K562 (cell line): Measurements from ENCODE around the gene MRPS10. TPM values are rescaled to one million over a fixed set of nuclear protein-coding genes. Genes with fewer than 3 reads are reported as not detected.

Experiments used
- ATAC-seq: fragments of 200-7000 bp; cut with Tn5 transposase; 3 replicates; pipeline ENCODE4 v1.9.1; 2020; ENCODE audit warnings: moderate library complexity
- BruUV-seq: library from RNA; stranded (reverse); fragments of 400-500 nt; replicated peaks from 2 replicates; lab custom pipeline; 2021; lab: Mats Ljungman, UMichigan
- CTCF ChIA-PET: fragments of 300-600 bp; formaldehyde crosslinking; extraction: SDS; loops from one replicate; lab custom pipeline; 2021; ENCODE audit warnings: low intra/inter-chr PET ratio; lab: Yijun Ruan, JAX
- POLR2A ChIA-PET: fragments of 300-600, 350-650 bp; sonication (Branson Sonifier 250); formaldehyde crosslinking; extraction: SDS; loops from one replicate; lab custom pipeline; 2021; ENCODE audit warnings: antibody characterized with exemption, inconsistent platforms; lab: Yijun Ruan, JAX
- DNase-seq, 4 experiments: peaks; one replicate each; pipeline versions ENCODE4 v3.0.0 to v3.0.0-alpha.2; 2011 to 2018; ENCODE audit warnings: low spot score in 3 of 4, mixed read lengths in 3 of 4; ENCODE audit errors: extremely low read depth in 1 of 4
- FAIRE-seq: peaks from 2 replicates; lab custom pipeline; 2011; peaks lifted over from hg19 to GRCh38; lab: Jason Lieb, UNC
- H2AFZ ChIP-seq: 2 replicates; pipeline ENCODE4 v1.6.0; 2011; ENCODE audit warnings: low read depth, low read length, control low read depth, inconsistent platforms
- H3K27ac ChIP-seq: fragments of 200-600 bp; 3 replicates; pipeline ENCODE4 v1.8.0; 2011; ENCODE audit warnings: low read depth, mild to moderate bottlenecking, control low read depth, inconsistent platforms, low read length, moderate library complexity, mixed read lengths; ENCODE audit errors: extremely low read depth
- H3K27me3 ChIP-seq, 2 experiments: fragments of 300-600 bp in 1 of 2; 2 replicates in 1 of 2; 3 replicates in 1 of 2; pipeline versions ENCODE4 v1.6.0 to v1.8.0; 2011; ENCODE audit warnings: inconsistent platforms in 2 of 2, low read length in 2 of 2, mild to moderate bottlenecking in 1 of 2, mixed read lengths in 1 of 2, moderate library complexity in 1 of 2; ENCODE audit not compliant: control insufficient read depth in 2 of 2, insufficient read depth in 2 of 2
- H3K36me3 ChIP-seq: fragments of 300-600 bp; 3 replicates; pipeline ENCODE4 v1.8.0; 2011; ENCODE audit warnings: mild to moderate bottlenecking, low read length, inconsistent platforms; ENCODE audit not compliant: control insufficient read depth, insufficient read depth
- H3K4me1 ChIP-seq, 2 experiments: fragments of 200-600 bp in 1 of 2; replicated peaks in 1 of 2; 2 replicates in 1 of 2; 3 replicates in 1 of 2; pipeline versions ENCODE4 v1.5.1 to v1.8.0; 2011; ENCODE audit warnings: inconsistent platforms in 2 of 2, low read length in 2 of 2, mild to moderate bottlenecking in 1 of 2, mixed read lengths in 1 of 2, moderate library complexity in 1 of 2; ENCODE audit not compliant: control insufficient read depth in 2 of 2, insufficient read depth in 2 of 2
- H3K4me2 ChIP-seq: 2 replicates; pipeline ENCODE4 v1.6.1; 2011; ENCODE audit warnings: low read length, control low read depth, inconsistent platforms, mixed read lengths; ENCODE audit not compliant: insufficient read depth
- H3K4me3 ChIP-seq: fragments of 200-600 bp; sonication (generic), shearing (Covaris generic); 2 replicates; pipeline ENCODE4 v1.5.1; 2016; ENCODE audit warnings: control low read depth, inconsistent platforms
- H3K79me2 ChIP-seq: fragments of 200-600 bp; 3 replicates; pipeline ENCODE4 v1.8.0; 2011; ENCODE audit warnings: low read length, inconsistent platforms; ENCODE audit not compliant: control insufficient read depth, insufficient read depth
- H3K9ac ChIP-seq, 2 experiments: 2 replicates each; pipeline versions ENCODE4 v1.6.0 to v1.6.1; 2011; ENCODE audit warnings: low read depth in 2 of 2, low read length in 2 of 2, control low read depth in 1 of 2, inconsistent platforms in 1 of 2, mild to moderate bottlenecking in 1 of 2, mixed read lengths in 1 of 2; ENCODE audit not compliant: insufficient read depth in 1 of 2
- H3K9me1 ChIP-seq: one replicate; pipeline ENCODE4 v1.6.0; 2011; ENCODE audit warnings: inconsistent platforms, mild to moderate bottlenecking, low read length, moderate library complexity; ENCODE audit not compliant: control insufficient read depth, insufficient read depth
- H3K9me3 ChIP-seq: replicated peaks from 2 replicates; pipeline ENCODE4 v1.5.1; 2011; ENCODE audit warnings: low read depth, low read length, inconsistent platforms; ENCODE audit not compliant: control insufficient read depth, insufficient read depth
- H4K20me1 ChIP-seq: replicated peaks from 2 replicates; pipeline ENCODE4 v1.6.1; 2011; ENCODE audit warnings: low read length, inconsistent platforms, mixed read lengths; ENCODE audit not compliant: control insufficient read depth, insufficient read depth
- BRD4 ChIP-seq: fragments of 200-600 bp; sonication (generic); IDR thresholded peaks from 2 replicates; pipeline ENCODE4 v1.6.1; 2017; ENCODE audit warnings: inconsistent platforms
- FOS ChIP-seq: IDR thresholded peaks from 3 replicates; pipeline ENCODE4 v1.6.1; 2011; ENCODE audit not compliant: insufficient read length; ENCODE audit errors: extremely low read depth
- HMG20A ChIP-seq: fragments of 450-650 bp; formaldehyde crosslinking; conservative IDR thresholded peaks from 2 replicates; pipeline ENCODE4 v1.4.0; 2020; ENCODE audit warnings: mild to moderate bottlenecking, mixed read lengths
- HNRNPLL ChIP-seq: fragments of 200-400 bp; formaldehyde crosslinking; IDR thresholded peaks from 2 replicates; pipeline ENCODE4 v1.6.1; 2017; ENCODE audit warnings: low read length, low read depth, mild to moderate bottlenecking; ENCODE audit not compliant: poor library complexity, severe bottlenecking
- MIER1 ChIP-seq: fragments of 450-650 bp; IDR thresholded peaks from 2 replicates; pipeline ENCODE4 v1.6.1; 2016; ENCODE audit warnings: antibody characterized with exemption, mild to moderate bottlenecking, low read depth
- RBM25 ChIP-seq: fragments of 200-400 bp; formaldehyde crosslinking; IDR thresholded peaks from 2 replicates; pipeline ENCODE4 v1.6.1; 2018; ENCODE audit warnings: low read length, low read depth, moderate library complexity; ENCODE audit not compliant: severe bottlenecking
- SNIP1 ChIP-seq: fragments of 450-650 bp; IDR thresholded peaks from 2 replicates; pipeline ENCODE4 v1.7.1; 2017; ENCODE audit warnings: low read depth, mild to moderate bottlenecking
- TCF7L2 ChIP-seq: fragments of 150-350 bp; IDR thresholded peaks from 2 replicates; pipeline ENCODE4 v1.6.1; 2016; ENCODE audit warnings: low read depth, mild to moderate bottlenecking, low read length, moderate library complexity
- YBX1 ChIP-seq: fragments of 450-650 bp; IDR thresholded peaks from 2 replicates; pipeline ENCODE4 v1.7.1; 2016; ENCODE audit warnings: mild to moderate bottlenecking
- ZNF589 ChIP-seq: fragments of 200-800 bp; sonication (Bioruptor generic); IDR thresholded peaks from 2 replicates; pipeline ENCODE4 v1.6.1; 2016; ENCODE audit warnings: low read depth, missing genetic modification characterization, missing compliant biosample characterization
- WGBS: fragments of 100-300 bp; shearing (Covaris generic); methylation state at CpG from one replicate; pipeline ENCODE4 v1.1.6; 2016; ENCODE audit warnings: low coverage, mixed read lengths; ENCODE audit not compliant: insufficient coverage; ENCODE audit errors: missing lambda C conversion rate; 5-methylcytosine and 5-hydroxymethylcytosine counted together
- in situ Hi-C: fragments of 300-500 bp; cut with MboI; formaldehyde crosslinking; loops from 4 replicates; pipeline ENCODE4 v1.15.0; 2018; ENCODE audit warnings: inconsistent platforms, mixed read lengths
- intact Hi-C: fragments of 100-400 bp; cut with micrococcal nuclease; formaldehyde crosslinking; loops from 2 replicates; pipeline ENCODE4 v1.14.2; 2022
- polyA plus RNA-seq, 8 experiments: library from polyadenylated mRNA; depleted of rRNA in 4 of 8; stranded (reverse) in 5 of 8; unstranded in 3 of 8; fragments of >200 nt; fragmentation: Nextera tagmentation in 2 of 8; fragmentation: Illumina TruSeq in 1 of 8; extraction: Ambion mirVana in 2 of 8; extraction: Trizol in 1 of 8; gene quantifications; 2 replicates each; pipeline versions ENCODE4 v1.2.1 to v1.2.3, GENCODE V29; 2011 to 2014; ENCODE audit warnings: inconsistent platforms in 1 of 8, missing spikeins in 1 of 8
- total RNA-seq, 7 experiments: library from RNA; depleted of rRNA in 6 of 7; stranded (reverse); fragments of >200 nt in 6 of 7; fragmentation: Illumina TruSeq in 2 of 7; extraction: Trizol in 2 of 7; gene quantifications; 2 replicates each; pipeline versions ENCODE4 v1.2.1 to v1.2.3, GENCODE V29; 2011 to 2021; ENCODE audit warnings: low replicate concordance in 1 of 7
- TF ChIP-seq, protein P1 (sequence below): fragments of 450-650 bp; formaldehyde crosslinking; IDR thresholded peaks from 2 replicates; pipeline ENCODE4 v1.4.0; 2020; ENCODE audit warnings: mild to moderate bottlenecking, moderate library complexity

MRPS10 gene
- total and polyA plus RNA-seq, 9 of the 15 experiments (the other 6 are each of a cell fraction or from before 2014, with no cell fraction given): 48.6 to 166 (median 93.7) TPM

DNA sequence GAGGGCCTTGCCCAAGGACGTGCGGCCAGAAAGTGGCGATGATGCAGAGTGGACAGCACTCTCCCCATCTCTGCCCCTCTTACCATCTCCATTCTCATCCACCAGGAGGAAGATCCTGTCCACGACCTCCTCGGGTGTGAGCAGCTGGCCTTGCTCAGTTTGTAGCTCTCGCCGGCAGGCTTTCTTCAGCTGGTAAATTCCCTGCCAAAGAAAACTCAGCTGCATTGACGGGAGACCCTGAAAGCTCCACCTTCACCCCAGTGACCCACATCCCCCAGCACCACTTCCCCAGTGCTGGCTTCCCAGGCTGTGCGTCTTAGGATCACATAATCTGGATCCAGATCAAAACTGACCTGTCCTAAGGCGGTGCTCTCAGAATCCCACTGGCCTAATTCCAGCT is 32.1 kb downstream of the MRPS10 start:
- CTCF ChIA-PET: no interaction called here
- Histone ChIP-seq H2AFZ (no peak overlapping the region), H3K4me3 (no peak overlapping the region), H4K20me1 (no peaks in the 10 kb centered on the region), H3K4me2 (no peak overlapping the region), H3K4me1 (peaks cover 6 to 12% of the 10 kb centered on the region in 2 experiments; a peak in 3 of 5 replicates), H3K27ac (no peak overlapping the region), H3K9me3 (no peaks in the 10 kb centered on the region), H3K9ac (peak overlapping the region in 1 of 2 experiments; percentile 49; a peak in 1 of 4 replicates), H3K79me2 (no peaks in the 10 kb centered on the region), H3K36me3 (no peaks in the 10 kb centered on the region), H3K9me1 (no peaks in the 10 kb centered on the region), H3K27me3 (no peaks in the 10 kb centered on the region)
- POLR2A ChIA-PET: interaction anchor here (0.9 to 1.6 kb wide), 2 partner anchors 18 to 44 kb away, joined by 3 to 6 read pairs; no protein-coding TSS in a partner anchor
- intact Hi-C loops (no loop called here), in situ Hi-C loops (no loop called here)
- 37% methylated on average over 10 of the region's 10 CpGs for whole genome bisulfite sequencing
- FAIRE-seq (peak; percentile 44), DNase-seq (no peak), ATAC-seq (peak; percentile 52)
- BruUV-seq: no TSS peak
- TF ChIP-seq YBX1 (no peak), MIER1 (no peak), TCF7L2 (no peak), BRD4 (no peak), HNRNPLL (no peak), SNIP1 (no peak), FOS (no peak), HMG20A (CRISPR knock-in tag) (no peak), RBM25 (no peak), ZNF589 (CRISPR knock-in tag) (no peak)
- TF ChIP-seq, protein P1, sequence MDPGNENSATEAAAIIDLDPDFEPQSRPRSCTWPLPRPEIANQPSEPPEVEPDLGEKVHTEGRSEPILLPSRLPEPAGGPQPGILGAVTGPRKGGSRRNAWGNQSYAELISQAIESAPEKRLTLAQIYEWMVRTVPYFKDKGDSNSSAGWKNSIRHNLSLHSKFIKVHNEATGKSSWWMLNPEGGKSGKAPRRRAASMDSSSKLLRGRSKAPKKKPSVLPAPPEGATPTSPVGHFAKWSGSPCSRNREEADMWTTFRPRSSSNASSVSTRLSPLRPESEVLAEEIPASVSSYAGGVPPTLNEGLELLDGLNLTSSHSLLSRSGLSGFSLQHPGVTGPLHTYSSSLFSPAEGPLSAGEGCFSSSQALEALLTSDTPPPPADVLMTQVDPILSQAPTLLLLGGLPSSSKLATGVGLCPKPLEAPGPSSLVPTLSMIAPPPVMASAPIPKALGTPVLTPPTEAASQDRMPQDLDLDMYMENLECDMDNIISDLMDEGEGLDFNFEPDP: no peak
- TF ChIP-seq, all 486 proteins: peak for 0
